Measurements from ENCODE around the gene NID2. TPM values are rescaled to one million over a fixed set of nuclear protein-coding genes. Genes with fewer than 3 reads are reported as not detected.

NID2 gene
- total RNA-seq, 2 donors from 2014 or later: 18.8 to 28.7 TPM

DNA sequence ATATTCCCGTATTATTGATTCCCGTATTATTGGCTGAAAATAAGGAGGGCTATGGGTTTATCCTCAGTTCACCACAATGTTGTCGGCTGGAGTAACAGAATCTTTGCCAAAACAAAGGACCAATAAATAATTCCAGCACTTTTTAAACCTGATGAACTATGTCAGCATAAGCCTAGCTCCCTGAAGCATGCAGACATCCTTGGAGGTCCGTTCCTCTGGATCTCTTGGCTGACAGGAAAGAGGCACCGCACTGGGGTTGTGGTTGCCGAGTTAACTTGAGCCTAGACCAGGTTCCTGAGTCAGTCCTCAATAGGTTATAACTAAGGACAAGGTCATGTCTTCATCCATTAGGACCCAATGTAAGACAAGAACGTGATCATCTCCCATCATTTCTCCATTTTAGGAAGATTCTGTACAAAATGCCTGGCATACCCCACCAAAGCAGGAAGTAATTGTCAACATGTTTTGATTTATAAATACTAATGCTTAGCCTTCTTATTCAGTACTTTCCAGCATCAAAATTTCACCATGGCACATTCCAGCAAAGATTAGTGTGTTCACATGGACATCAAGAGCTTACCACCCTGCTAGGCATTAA, 36.6 kb downstream of the NID2 start:
- Histone ChIP-seq H3K9me3 (no peaks in the 10 kb centered on the region), H3K9ac (ENCODE audit: low read depth in 2 of 2, low read length in 2 of 2) (no peak overlapping the region), H3K36me3 (no peaks in the 10 kb centered on the region), H3K27me3 (no peaks in the 10 kb centered on the region), H3K4me1 (no peaks in the 10 kb centered on the region), H3K27ac (no peak overlapping the region), H3K4me3 (no peak overlapping the region)
- DNase-seq: no peak
- TF ChIP-seq, protein P1, sequence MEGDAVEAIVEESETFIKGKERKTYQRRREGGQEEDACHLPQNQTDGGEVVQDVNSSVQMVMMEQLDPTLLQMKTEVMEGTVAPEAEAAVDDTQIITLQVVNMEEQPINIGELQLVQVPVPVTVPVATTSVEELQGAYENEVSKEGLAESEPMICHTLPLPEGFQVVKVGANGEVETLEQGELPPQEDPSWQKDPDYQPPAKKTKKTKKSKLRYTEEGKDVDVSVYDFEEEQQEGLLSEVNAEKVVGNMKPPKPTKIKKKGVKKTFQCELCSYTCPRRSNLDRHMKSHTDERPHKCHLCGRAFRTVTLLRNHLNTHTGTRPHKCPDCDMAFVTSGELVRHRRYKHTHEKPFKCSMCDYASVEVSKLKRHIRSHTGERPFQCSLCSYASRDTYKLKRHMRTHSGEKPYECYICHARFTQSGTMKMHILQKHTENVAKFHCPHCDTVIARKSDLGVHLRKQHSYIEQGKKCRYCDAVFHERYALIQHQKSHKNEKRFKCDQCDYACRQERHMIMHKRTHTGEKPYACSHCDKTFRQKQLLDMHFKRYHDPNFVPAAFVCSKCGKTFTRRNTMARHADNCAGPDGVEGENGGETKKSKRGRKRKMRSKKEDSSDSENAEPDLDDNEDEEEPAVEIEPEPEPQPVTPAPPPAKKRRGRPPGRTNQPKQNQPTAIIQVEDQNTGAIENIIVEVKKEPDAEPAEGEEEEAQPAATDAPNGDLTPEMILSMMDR (IDR thresholded peaks at IDR 0.05): no peak
- intact Hi-C loops (cut with DNase I): no loop called here

DNA sequence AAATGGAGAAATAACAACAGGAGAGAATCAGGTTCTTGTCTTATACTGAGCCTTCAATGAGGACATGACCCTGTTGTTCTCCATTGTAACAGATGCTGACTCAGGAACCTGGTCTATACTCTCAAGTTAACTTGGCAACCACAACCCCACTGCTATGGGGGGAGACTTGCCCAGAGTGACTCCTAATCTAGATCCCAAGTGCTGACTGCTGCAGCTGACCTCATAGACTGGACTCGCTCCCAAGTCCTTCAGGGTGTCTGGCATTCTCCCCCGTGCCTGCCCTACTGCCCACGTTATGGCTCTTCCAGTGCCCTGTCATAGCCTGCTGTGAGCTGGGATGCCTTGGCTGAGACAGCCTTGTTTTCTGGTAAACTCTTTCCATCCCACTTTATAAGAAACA, 37.1 kb downstream of the NID2 start:
- Histone ChIP-seq H3K9me3 (no peaks in the 10 kb centered on the region), H3K4me1 (no peaks in the 10 kb centered on the region), H3K9ac (ENCODE audit: low read depth in 2 of 2, low read length in 2 of 2) (no peak overlapping the region), H3K36me3 (no peaks in the 10 kb centered on the region), H3K27ac (no peak overlapping the region), H3K27me3 (no peaks in the 10 kb centered on the region), H3K4me3 (no peak overlapping the region)
- intact Hi-C loops (cut with DNase I): no loop called here
- TF ChIP-seq, protein P1 (IDR thresholded peaks at IDR 0.05): no peak
- no peak for DNase-seq

DNA sequence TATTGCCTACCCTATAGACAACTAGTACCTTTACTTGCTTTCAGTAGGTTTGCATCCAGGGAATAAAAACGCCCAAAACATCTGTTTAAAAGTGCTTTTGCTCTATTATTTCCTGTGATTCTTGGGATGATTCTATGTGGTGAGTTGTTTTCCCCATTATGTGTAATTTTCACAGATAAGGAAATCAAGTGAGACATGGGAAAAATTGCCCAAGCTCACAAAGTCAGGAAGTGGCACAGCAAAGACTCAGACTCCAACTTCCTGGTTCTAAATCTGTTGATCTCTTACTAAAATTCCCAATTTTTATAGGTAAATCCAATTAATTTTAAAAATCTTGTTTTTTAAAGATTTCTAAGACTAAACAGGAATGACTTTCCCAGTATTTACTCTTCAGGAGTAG, 39.0 kb downstream of the NID2 start:
- no peaks in the 10 kb centered on the region for H3K27me3 ChIP-seq
- no peak for DNase-seq
- H3K9ac ChIP-seq (ENCODE audit: low read depth in 2 of 2, low read length in 2 of 2): no peak overlapping the region
- no peaks in the 10 kb centered on the region for H3K36me3 ChIP-seq
- H3K9me3 ChIP-seq: no peaks in the 10 kb centered on the region
- intact Hi-C loops (cut with DNase I): no loop called here
- TF ChIP-seq, protein P1 (IDR thresholded peaks at IDR 0.05): no peak
- H3K4me3 ChIP-seq: no peak overlapping the region
- no peaks in the 10 kb centered on the region for H3K4me1 ChIP-seq
- H3K27ac ChIP-seq: no peak overlapping the region

DNA sequence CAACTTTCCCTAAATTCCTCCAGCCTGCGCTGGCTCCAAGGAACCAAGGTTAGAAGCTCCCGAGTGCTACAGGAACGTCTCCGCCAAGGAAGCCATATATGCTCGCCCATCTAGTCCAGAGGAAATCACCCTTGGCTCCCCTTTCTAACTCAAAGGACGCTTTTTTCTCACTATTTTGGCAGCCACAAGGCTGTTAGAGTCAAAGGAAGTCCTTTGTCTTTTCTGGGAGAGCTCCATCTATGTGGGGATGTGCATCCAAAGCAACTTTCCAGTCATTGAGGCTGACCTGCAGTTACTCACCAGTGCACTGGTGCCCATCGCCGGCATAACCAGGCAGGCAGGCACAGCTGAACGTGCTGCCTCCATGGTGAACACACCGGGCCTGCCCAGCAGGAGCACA, 42.0 kb downstream of the NID2 start:
- intact Hi-C loops (cut with DNase I): no loop called here
- Histone ChIP-seq H3K36me3 (no peaks in the 10 kb centered on the region), H3K9ac (ENCODE audit: low read depth in 2 of 2, low read length in 2 of 2) (no peak overlapping the region), H3K27me3 (no peaks in the 10 kb centered on the region), H3K4me3 (no peak overlapping the region), H3K9me3 (no peaks in the 10 kb centered on the region), H3K4me1 (no peaks in the 10 kb centered on the region), H3K27ac (no peak overlapping the region)
- DNase-seq: no peak
- TF ChIP-seq, protein P1 (IDR thresholded peaks at IDR 0.05): no peak

DNA sequence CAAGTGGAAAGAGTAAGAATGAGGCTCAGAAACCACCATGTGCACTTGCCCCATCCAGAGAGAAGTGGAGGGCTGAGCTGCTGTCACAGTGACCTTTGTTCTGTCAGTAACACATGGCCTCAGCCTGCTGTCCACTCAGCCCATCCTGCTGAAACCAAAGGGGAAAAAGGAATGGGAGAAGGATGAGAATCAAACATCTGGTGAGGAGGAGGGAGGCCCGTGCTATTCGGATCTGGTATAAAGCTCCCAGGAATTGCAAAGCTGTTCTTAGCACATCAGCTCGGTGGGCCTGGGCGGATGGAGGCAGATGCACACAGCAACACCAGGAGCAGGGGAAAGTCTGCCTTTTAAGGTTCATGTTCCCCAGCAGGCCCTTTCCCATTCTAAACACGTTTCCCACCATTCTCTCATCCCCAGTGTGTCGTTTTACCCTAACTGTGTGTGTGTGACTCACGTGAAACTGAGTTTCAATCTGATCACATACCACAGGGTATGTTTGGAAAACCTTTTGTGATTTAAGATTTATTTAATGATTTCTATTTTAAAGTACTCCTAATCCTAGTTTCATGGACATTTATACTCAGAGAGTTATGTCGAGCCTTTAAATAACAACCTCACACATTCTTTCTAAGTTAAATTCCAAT, 42.7 kb downstream of the NID2 start:
- Histone ChIP-seq H3K27me3 (no peaks in the 10 kb centered on the region), H3K27ac (no peak overlapping the region), H3K9ac (ENCODE audit: low read depth in 2 of 2, low read length in 2 of 2) (no peak overlapping the region), H3K36me3 (no peaks in the 10 kb centered on the region), H3K4me1 (no peaks in the 10 kb centered on the region), H3K9me3 (no peaks in the 10 kb centered on the region), H3K4me3 (no peak overlapping the region)
- TF ChIP-seq, protein P1 (IDR thresholded peaks at IDR 0.05): no peak
- DNase-seq: no peak
- intact Hi-C loops (cut with DNase I): no loop called here
